Activated CD8-positive, alpha-beta memory T cell treated with anti-CD3 and anti-CD28 coated beads, Interleukin-2, amount 10 ng/mL, durations not matched to agents 7 days and 5 days (primary cell): ENCODE data around the gene RANBP3. TPM values are rescaled to one million over a fixed set of nuclear protein-coding genes. Genes with fewer than 3 reads are reported as not detected.
"Not testable (repeated sequence)": the region's sequence is repeated elsewhere in the genome, so short reads cannot be mapped to it uniquely, and the experiment has no call there.

Experiments used
- ATAC-seq: fragments of 150-1000 bp; cut with Tn5 transposase; one replicate; pipeline ENCODE4 v1.10.0; 2021; ENCODE audit warnings: moderate library complexity
- CTCF ChIA-PET: fragments of 350-600 bp; sonication (Branson Sonifier 250); formaldehyde crosslinking; loops from one replicate; lab custom pipeline; 2021; ENCODE audit warnings: antibody characterized with exemption; lab: Charles Lee
- DNase-seq: peaks from one replicate; pipeline ENCODE4 v3.0.0-alpha.2; 2020
- H3K27ac Mint-ChIP-seq: one replicate; pipeline ENCODE4 v1.8.0; 2021; ENCODE audit warnings: mild to moderate bottlenecking, mixed read lengths
- H3K27me3 Mint-ChIP-seq: one replicate; pipeline ENCODE4 v1.8.0; 2021; ENCODE audit warnings: mixed read lengths
- H3K36me3 Mint-ChIP-seq: one replicate; pipeline ENCODE4 v1.8.0; 2021; ENCODE audit warnings: mild to moderate bottlenecking, mixed read lengths
- H3K4me1 Mint-ChIP-seq: one replicate; pipeline ENCODE4 v1.8.0; 2021; ENCODE audit warnings: mixed read lengths
- H3K4me3 Mint-ChIP-seq: one replicate; pipeline ENCODE4 v1.8.0; 2021; ENCODE audit warnings: mild to moderate bottlenecking, moderate library complexity, mixed read lengths
- H3K9me3 Mint-ChIP-seq: one replicate; pipeline ENCODE4 v1.8.0; 2022; ENCODE audit warnings: low read depth, mixed read lengths
- total RNA-seq, 2 experiments: library from RNA; stranded (reverse); gene quantifications; one replicate each; pipeline ENCODE4 v1.2.3, GENCODE V29; 2021

Gene RANBP3, protein sequence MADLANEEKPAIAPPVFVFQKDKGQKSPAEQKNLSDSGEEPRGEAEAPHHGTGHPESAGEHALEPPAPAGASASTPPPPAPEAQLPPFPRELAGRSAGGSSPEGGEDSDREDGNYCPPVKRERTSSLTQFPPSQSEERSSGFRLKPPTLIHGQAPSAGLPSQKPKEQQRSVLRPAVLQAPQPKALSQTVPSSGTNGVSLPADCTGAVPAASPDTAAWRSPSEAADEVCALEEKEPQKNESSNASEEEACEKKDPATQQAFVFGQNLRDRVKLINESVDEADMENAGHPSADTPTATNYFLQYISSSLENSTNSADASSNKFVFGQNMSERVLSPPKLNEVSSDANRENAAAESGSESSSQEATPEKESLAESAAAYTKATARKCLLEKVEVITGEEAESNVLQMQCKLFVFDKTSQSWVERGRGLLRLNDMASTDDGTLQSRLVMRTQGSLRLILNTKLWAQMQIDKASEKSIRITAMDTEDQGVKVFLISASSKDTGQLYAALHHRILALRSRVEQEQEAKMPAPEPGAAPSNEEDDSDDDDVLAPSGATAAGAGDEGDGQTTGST
- total RNA-seq = 100 to 1,000 TPM in 1 of 2 experiments, 10 to 100 TPM in 1; 97.8 to 108 TPM

DNA sequence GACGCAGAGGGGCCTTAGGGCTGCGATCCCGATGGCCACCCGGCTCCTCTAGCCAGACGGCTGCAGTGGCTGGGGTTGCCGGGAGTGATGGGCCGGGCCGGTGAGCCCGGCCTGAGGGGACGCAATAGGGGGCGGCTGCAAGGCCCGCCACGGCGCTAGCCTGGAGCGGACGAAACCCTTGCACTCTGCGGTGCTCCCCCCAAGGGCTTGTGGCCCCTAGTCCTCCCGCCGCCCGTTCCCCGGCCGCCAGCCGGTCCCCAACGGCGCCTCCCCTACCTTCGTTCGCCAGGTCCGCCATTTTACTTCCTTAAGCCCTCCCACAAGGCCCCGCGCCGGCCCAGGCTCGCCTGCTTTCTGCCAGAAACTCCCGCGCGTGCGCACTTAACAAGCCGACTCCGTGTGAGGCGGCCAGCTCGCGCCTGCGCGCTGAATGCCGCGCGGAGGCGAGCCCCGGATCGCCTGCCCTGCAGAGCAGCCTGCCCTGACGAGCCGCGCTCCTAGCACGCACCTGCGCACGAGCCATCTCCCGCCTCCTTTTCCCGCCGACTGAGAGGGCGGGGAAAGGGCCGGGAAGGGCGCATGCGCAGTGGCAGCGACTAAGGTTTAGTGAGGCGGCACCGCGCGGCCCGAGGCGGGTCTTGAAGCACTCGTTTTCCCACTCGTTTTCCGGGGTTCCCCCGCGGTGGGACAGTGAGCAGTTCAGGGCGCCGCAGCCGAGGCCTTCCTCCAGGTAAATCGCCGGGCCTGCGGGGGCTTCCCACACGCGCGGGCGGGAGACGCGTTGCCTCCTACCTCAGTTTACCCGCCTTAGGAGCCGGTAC is at the start of gene RANBP3:
TSS of gene RANBP3 (minus strand) at position 356 of the 821 bp plus-strand sequence. CDS start at position 298, 58 bp downstream.
- Mint-ChIP-seq H3K27me3 (no peaks in the 10 kb centered on the region), H3K36me3 (peaks cover 42% of the 10 kb centered on the region), H3K4me1 (peaks cover 68% of the 10 kb centered on the region), H3K9me3 (no peaks in the 10 kb centered on the region), H3K4me3 (peak within 1 kb of the TSS; percentile 90), H3K27ac (peak within 1 kb of the TSS; percentile 90)
- ATAC-seq = peak; percentile 95
- CTCF ChIA-PET = interaction anchor here (0.6 to 6.0 kb wide), 11 partner anchors 8 to 288 kb away, joined by 3 to 71 read pairs (median 5); partner anchors contain the start of genes NDUFA11, NRTN and RPL36
- DNase-seq = peak; percentile 99

- ATAC-seq = no peak
- CTCF ChIA-PET = interaction anchor here (1.1 kb wide), 1 partner anchor 223 kb away, joined by 6 read pairs; no protein-coding TSS in a partner anchor
- H3K4me3 Mint-ChIP-seq = no peak overlapping the region
Observed at GRCh38 chr19:6026390-6027227, 48.7 kb upstream of the RANBP3 start.

DNA sequence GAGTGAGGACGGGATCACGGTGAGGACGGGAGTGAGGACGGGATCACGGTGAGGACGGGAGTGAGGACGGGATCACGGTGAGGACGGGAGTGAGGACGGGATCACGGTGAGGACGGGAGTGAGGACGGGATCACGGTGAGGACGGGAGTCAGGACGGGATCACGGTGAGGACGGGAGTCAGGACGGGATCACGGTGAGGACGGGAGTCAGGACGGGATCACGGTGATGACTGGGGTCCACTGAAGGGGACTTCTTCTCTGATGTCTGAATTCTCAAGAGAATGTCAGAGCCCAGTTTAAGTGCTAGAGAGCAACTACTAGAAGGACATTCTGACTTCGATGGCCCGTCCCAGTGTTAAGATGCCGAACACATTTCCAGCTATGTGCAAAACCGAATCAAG is 46.8 kb upstream of the RANBP3 start:
- not testable (repeated sequence) for H3K27me3 Mint-ChIP-seq, DNase-seq, H3K4me1 Mint-ChIP-seq, H3K36me3 Mint-ChIP-seq, H3K9me3 Mint-ChIP-seq, H3K4me3 Mint-ChIP-seq, ATAC-seq, H3K27ac Mint-ChIP-seq
- CTCF ChIA-PET = interaction anchor here (0.6 to 0.9 kb wide), 2 partner anchors 18 to 87 kb away, joined by 3 to 4 read pairs; no protein-coding TSS in a partner anchor

More at GRCh38 chr19:6026390-6027227, 48.7 kb upstream of the RANBP3 start:
- H3K9me3 Mint-ChIP-seq = no peaks in the 10 kb centered on the region
- no peak for DNase-seq
- no peaks in the 10 kb centered on the region for H3K36me3 Mint-ChIP-seq
- H3K27me3 Mint-ChIP-seq = no peaks in the 10 kb centered on the region
- no peaks in the 10 kb centered on the region for H3K4me1 Mint-ChIP-seq
- no peak overlapping the region for H3K27ac Mint-ChIP-seq

DNA sequence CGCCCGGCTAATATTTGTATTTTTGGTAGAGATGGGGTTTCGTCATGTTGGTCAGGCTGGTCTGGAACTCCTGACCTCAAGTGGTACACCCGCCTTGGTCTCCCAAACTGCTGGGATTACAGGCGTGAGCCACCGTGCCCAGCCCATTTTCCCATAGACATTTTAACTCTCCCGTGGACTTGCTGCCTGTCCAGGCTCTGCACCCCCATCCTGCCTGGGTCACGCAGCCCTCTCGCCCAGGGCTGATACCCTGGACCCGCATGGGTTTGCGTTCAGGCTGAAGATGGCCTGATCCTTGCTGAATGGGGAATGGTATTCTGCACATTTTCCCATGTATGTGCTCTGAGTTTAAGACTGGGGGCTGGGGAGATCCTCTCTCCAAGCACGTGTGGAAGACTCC is 46.0 kb upstream of the RANBP3 start:
- DNase-seq = no peak
- Mint-ChIP-seq H3K4me1 (peaks cover 1% of the 10 kb centered on the region), H3K27me3 (no peaks in the 10 kb centered on the region), H3K9me3 (no peaks in the 10 kb centered on the region), H3K36me3 (no peaks in the 10 kb centered on the region), H3K27ac (no peak overlapping the region), H3K4me3 (no peak overlapping the region)
- ATAC-seq = no peak
- CTCF ChIA-PET = interaction anchor here (1.0 to 4.2 kb wide), 6 partner anchors 10 to 220 kb away, joined by 3 to 82 read pairs (median 18); partner anchors contain the start of gene NRTN

DNA sequence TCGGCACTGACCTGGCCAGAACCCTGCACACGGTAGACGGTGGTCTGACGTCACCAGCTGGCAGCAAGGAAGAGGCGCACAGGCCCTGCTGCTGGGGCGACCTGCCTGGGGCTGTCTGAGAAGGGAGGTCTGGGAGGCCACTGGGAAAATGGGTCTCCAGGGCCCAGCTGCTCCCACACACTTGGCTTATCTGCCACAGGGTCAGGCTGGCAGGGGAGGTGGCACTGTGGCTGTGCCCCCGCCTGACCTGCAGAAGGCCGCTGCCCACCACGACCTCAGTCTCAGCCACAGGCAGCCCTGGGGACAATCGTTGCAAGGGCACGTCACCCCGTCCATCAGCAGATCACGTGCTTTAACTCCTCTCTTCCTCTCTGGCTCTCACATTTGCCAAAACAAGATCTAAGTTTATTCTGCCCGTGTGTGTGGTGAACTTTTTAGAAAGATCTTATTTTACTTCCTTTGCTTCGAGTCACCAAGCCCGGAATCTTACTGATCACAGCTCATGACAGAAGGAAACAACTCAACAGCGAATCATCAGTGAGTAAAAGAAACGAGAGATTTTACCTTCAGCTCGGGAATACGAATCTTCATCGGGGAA is 45.2 kb upstream of the RANBP3 start:
- H3K27me3 Mint-ChIP-seq = no peaks in the 10 kb centered on the region
- H3K27ac Mint-ChIP-seq = no peak overlapping the region
- peaks cover 1% of the 10 kb centered on the region for H3K4me1 Mint-ChIP-seq
- DNase-seq (no peak), ATAC-seq (no peak)
- H3K9me3 Mint-ChIP-seq = no peaks in the 10 kb centered on the region
- CTCF ChIA-PET = interaction anchor here (0.6 to 4.2 kb wide), 20 partner anchors 8 to 305 kb away, joined by 3 to 82 read pairs (median 4); partner anchors contain the start of genes NRTN and RANBP3
- H3K4me3 Mint-ChIP-seq = no peak overlapping the region
- no peaks in the 10 kb centered on the region for H3K36me3 Mint-ChIP-seq

DNA sequence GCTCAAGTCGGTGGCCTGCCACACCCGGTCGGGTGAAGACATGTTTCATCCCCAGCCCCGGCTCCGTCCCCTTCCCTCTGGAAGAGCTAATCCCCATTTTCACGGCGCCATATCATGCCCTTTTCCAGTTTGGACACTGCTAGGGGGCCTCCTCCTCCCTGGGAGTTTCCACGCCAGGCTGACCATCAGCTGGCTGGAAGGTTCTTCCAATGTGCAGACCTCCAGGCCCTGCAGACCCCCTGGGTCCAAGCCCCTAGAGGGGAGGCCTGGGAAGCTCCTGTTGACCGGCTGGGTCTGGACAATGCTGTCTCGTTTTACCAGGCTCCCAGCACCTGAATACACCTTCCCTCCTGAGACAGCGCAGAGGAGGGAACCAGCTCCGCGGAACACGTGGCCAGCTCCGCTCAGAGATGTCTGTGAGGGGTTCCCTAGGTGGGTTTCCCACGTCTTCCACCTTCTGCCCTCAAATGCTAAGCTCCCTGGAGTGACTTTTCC is 44.7 kb upstream of the RANBP3 start:
- CTCF ChIA-PET = interaction anchor here (0.6 to 4.2 kb wide), 29 partner anchors 8 to 306 kb away, joined by 3 to 82 read pairs (median 4); partner anchors contain the start of genes NRTN and RANBP3
- H3K27ac Mint-ChIP-seq = no peak overlapping the region
- H3K4me1 Mint-ChIP-seq = peaks cover 1% of the 10 kb centered on the region
- H3K36me3 Mint-ChIP-seq = no peaks in the 10 kb centered on the region
- no peaks in the 10 kb centered on the region for H3K9me3 Mint-ChIP-seq
- ATAC-seq = no peak
- H3K4me3 Mint-ChIP-seq = no peak overlapping the region
- H3K27me3 Mint-ChIP-seq = no peaks in the 10 kb centered on the region
- DNase-seq = no peak

DNA sequence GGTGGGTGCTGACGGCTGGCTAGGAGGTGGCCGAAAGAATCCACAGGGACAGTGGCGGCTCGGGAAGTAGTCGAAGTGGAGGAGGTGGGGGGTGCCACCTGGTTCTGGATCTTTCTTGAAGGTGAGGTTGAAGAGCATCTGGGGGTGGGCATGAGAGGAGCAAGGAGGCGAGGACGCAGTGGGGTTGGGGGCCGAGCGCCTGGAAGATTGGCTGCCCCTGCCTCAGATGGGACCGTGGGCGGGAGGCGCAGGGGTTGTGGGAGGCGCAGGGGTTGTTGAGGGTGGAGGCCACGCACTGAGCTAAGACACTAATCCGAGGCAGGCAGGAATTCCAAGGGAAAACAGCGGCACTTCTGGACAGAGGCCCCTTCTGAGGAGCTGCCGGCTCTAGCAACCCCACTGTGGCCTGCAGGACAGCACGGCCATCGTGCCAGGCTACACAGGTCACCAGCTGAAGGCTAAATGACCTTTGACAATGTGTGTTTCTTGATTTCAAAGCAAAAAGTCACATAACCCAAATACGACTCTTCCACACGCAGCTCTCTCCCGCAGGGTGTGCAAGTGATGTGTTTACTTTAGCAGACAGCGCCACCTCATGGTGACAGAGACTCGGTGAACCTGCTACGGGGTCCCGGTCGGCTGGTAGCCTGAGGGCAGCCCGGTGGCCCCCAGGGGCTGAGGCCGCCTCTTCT is 44.1 kb upstream of the RANBP3 start:
- H3K9me3 Mint-ChIP-seq = no peaks in the 10 kb centered on the region
- DNase-seq (peak; percentile 85), ATAC-seq (peak; percentile 83)
- no peak overlapping the region for H3K27ac Mint-ChIP-seq
- no peak overlapping the region for H3K4me3 Mint-ChIP-seq
- peaks cover 1% of the 10 kb centered on the region for H3K4me1 Mint-ChIP-seq
- no peaks in the 10 kb centered on the region for H3K36me3 Mint-ChIP-seq
- CTCF ChIA-PET = interaction anchor here (0.6 to 4.2 kb wide), 28 partner anchors 8 to 306 kb away, joined by 3 to 82 read pairs (median 4); partner anchors contain the start of genes NRTN and RANBP3
- no peaks in the 10 kb centered on the region for H3K27me3 Mint-ChIP-seq

DNA sequence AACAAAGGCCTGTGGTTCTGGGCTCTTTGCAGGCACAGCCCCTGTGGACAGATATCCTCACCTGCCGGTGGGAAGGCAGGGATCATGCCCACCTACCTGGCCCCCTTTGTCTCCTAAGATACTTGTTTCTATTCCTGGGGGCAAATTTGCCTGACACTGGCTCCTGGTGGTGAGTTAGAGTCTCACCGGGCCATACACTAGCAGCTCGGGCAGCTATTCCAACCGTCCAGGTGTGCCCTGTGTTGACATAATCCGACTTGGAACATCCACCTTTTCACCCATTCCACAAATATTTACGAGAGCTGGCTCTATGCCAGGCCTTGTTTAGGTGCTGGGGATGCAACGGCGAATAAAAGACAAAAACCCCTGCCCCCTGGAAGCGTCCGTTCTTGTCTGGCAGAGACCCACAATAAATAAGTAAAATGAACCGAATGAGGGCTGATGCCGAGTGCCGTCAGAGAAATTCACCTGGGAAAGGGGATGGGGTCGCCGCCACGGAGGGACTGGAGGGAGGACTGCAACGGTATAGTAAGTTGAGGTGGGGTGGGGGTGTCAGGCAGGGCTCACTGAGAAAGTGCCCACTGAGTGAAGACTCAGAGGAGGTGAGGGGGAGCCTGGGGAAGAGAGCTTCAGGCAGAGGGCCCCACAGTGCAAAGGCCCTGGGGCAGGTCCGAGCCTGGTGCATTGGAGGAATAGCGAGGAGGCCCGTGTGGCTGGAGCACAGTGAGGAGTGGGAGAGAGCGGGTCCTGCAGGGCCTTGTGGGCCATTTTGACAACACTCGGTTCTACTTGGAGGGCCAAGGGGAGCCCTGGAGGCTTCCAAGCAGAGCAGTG is 43.2 kb upstream of the RANBP3 start:
- no peak overlapping the region for H3K27ac Mint-ChIP-seq
- no peaks in the 10 kb centered on the region for H3K27me3 Mint-ChIP-seq
- ATAC-seq (no peak), DNase-seq (no peak)
- H3K4me3 Mint-ChIP-seq = no peak overlapping the region
- no peaks in the 10 kb centered on the region for H3K36me3 Mint-ChIP-seq
- CTCF ChIA-PET = interaction anchor here (0.7 to 4.2 kb wide), 14 partner anchors 7 to 220 kb away, joined by 3 to 82 read pairs (median 5); partner anchors contain the start of genes NRTN and RANBP3
- peaks cover 1% of the 10 kb centered on the region for H3K4me1 Mint-ChIP-seq
- no peaks in the 10 kb centered on the region for H3K9me3 Mint-ChIP-seq

DNA sequence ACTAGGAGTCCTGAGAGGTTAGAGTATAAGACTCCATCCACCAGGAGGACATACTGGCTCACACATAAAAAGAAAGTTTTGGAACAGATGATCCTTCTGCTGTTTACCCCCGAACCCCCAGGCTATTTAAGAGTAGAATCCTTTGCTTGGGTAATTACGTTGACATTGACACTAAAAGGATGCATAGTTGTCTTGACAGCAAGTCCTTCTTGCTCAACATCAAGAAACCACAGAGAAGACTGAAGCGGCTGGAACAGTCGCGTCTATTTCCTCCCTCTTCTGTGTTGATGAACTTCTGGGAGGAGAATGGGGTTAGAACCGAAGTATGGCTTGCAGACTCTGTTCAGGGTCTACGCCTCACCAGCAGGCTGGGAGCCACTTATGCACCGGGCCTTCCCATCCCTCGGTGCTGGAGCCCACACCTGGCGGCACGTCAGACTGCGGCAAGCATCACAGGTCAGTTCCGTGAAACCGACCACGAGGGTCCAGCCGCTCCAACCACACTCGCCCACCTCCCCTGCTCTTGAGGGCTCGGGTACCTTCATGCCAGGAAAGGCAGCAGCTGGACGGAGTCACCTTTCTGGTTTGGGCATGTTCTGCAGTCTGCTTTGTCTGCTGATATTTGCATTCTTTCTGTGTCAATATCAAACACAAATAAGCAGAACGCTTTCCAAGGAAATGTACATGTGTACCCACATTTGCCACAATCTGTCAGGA is 42.4 kb upstream of the RANBP3 start:
- DNase-seq (no peak), ATAC-seq (no peak)
- no peaks in the 10 kb centered on the region for H3K9me3 Mint-ChIP-seq
- H3K4me3 Mint-ChIP-seq = no peak overlapping the region
- CTCF ChIA-PET = interaction anchor here (0.7 to 4.2 kb wide), 2 partner anchors 33 to 216 kb away, joined by 3 to 82 read pairs; no protein-coding TSS in a partner anchor
- no peak overlapping the region for H3K27ac Mint-ChIP-seq
- no peaks in the 10 kb centered on the region for H3K36me3 Mint-ChIP-seq
- H3K4me1 Mint-ChIP-seq = peaks cover 1% of the 10 kb centered on the region
- H3K27me3 Mint-ChIP-seq = no peaks in the 10 kb centered on the region

GRCh38 chr19:6018786-6019185 is 40.8 kb upstream of the RANBP3 start:
- ATAC-seq = no peak
- CTCF ChIA-PET = interaction anchor here (0.8 to 1.3 kb wide), 4 partner anchors 29 to 51 kb away, joined by 3 to 4 read pairs (median 3); no protein-coding TSS in a partner anchor

More at GRCh38 chr19:6018786-6019185, 40.8 kb upstream of the RANBP3 start:
- H3K4me1 Mint-ChIP-seq = peaks cover 1% of the 10 kb centered on the region
- no peaks in the 10 kb centered on the region for H3K9me3 Mint-ChIP-seq
- no peak for DNase-seq
- no peaks in the 10 kb centered on the region for H3K27me3 Mint-ChIP-seq
- H3K27ac Mint-ChIP-seq = no peak overlapping the region
- no peak overlapping the region for H3K4me3 Mint-ChIP-seq
- H3K36me3 Mint-ChIP-seq = no peaks in the 10 kb centered on the region
